Stimulated activated naive CD4-positive, alpha-beta T cell (primary cell): Measurements from ENCODE around the gene PRR23E.

Experiments used
- DNase-seq, 6 experiments: peaks; one replicate each; lab custom pipeline; 2025; lab: John Stamatoyannopoulos, UW

The PRR23E gene

GRCh38 chr3:127228866-127229265 is 35.9 kb downstream of the PRR23E start:
- DNase-seq = no peak

DNA sequence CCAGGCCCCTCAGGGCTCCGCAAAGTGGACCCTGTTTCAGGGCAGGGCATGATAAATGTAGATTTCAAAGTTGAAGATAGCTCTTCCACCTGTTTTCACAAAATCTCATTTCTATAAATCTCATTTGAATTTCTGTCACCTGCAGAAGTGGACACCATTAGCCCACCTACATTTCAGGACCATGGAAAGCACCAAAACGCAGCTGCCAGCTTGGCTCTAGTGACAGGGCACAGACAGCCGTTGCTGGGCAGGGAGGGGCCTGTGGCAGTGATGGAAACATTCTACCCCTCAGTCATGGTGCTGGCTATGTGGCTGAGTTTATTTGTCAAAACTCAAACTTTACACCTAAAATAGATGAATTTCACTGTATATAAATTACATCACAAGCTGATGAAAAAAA is 40.4 kb downstream of the PRR23E start:
- no peak for DNase-seq

DNA sequence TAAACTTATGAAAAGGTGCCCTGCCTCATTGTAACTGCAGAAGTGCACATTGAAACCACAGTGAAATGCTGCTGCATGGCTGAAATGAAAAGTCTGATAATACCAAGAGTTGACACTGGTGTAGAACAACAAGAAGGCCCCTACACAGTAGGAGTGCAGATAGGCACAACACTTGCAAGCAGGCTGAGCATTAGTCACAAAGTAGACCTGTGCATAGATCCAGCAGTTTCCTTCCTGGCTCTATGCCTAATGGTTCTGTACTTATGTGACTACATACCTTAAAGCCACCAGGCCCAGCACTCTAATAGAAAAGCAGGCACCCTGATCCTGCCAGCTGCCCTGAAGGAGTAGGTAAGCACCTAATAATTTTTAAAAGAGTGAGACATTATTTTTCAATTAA is 41.8 kb downstream of the PRR23E start:
- no peak for DNase-seq

GRCh38 chr3:127235706-127236105 is 42.8 kb downstream of the PRR23E start:
- DNase-seq = no peak

GRCh38 chr3:127237835-127238234 is 44.9 kb downstream of the PRR23E start:
- DNase-seq = no peak

- DNase-seq = no peak
These were observed 45.7 kb downstream of the PRR23E start for GRCh38 chr3:127238602-127239001.

GRCh38 chr3:127247292-127247691 is 54.4 kb downstream of the PRR23E start:
- DNase-seq = no peak
